Activated T-cell treated with anti-CD3 and anti-CD28 coated beads, Interleukin-2, amount 50 U/mL, for 1 hour (primary cell): ENCODE measurements around the gene VPS35L.
"Not testable (repeated sequence)": the region's sequence is repeated elsewhere in the genome, so short reads cannot be mapped to it uniquely, and the experiment has no call there.

Experiments used
- DNase-seq: peaks from one replicate; pipeline ENCODE4 v3.0.0-alpha.2; 2020

The VPS35L gene

DNA sequence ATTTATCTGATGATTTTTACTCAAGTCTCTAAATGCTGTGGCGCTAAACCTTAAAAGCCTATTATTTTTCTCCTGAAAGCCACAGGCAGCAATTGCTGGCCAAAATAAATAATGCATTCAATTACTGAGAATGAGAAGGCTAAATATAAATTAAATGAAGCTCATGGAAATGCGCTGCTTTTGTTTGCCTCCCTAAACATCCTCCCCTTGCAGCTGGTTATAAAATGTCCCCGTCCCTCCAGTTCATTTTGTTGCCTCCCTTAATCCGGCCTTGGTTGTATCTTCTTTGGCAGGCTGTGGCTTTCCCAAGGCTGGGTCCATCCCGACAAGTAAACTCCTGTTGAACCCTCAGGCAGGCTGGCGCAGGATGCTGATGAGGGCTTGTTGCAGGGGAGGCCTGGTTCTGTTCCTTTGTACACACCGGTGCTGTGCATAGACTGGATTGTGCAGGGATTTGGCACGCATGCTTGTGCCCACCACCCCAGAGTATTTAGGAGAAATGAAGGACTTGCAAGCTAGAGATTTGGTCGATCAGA lies 99.8 kb downstream of the VPS35L start:
- no peak for DNase-seq

DNA sequence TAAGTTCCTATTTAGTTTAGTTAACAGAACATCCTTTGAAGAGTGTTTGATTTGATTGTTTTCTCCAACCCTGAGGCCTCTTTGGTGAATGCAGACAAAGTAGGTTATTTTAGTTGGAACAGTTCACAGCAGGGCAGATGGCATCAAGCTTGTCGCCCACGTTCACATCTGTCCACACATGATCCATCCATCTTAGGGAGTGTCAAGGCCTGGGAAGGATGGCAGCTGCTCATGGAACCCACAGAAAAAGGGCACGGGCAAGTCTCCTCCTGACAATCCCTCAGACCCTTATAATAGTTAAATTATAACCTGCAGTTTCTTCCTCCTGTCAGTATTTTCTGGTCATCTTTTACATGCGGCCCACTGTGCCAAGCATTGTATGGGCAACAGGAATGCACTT lies 102.3 kb downstream of the VPS35L start:
- no peak for DNase-seq

DNA sequence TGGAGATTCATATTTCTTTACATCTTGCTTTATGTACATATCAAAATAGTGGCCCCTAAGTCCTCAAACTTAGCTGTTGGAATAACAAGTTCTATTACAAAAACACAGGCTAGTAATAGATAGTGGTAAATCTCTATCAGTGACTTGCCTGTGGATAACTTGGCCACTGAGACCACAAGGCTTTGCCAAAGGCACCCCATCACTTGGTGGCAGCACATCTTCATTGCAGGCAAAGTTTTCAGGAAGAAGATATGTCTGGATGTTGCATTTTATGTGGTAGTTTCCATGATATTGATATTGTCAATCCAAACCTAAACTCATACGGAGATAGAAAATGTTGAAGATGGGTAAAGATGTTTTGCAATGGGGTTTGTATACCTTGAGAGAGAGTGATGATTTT lies 104.1 kb downstream of the VPS35L start:
- DNase-seq = no peak

DNA sequence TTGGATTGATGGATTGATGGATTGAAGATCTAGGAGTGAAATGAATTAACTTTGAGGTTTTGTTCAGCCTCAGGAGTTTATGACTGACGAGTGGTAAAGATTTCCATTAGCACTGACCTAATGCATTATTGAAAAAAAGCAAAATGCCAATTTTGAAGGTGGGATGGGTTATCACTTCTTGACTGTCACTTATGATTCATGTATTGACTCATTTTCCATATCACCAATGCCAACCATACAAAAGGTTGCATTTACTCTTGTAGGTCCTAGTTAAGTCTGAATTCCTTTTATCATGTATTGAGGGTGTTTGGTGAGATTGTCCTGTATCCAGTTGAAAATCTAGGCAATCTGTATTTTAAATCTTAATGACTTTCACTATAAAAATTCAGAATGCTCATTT lies 104.9 kb downstream of the VPS35L start:
- no peak for DNase-seq

DNA sequence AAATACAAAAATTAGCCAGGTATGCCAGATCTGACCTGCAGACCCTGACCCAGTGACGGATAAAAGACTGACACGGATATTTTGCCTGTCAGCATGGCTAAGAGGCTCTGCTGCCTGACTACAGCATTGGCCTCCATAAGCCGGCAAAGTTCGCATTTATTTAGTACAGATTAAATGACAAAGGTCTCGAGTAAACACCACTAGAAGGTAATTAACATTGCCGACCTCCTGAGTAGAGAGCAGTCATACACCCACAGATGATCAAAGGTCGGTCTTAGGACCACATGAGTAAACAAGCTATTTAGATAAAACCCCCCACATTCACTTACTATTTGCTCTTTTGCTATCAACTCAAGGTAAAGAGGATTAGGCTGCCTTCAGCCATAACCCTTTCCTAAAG lies 106.8 kb downstream of the VPS35L start:
- no peak for DNase-seq

DNA sequence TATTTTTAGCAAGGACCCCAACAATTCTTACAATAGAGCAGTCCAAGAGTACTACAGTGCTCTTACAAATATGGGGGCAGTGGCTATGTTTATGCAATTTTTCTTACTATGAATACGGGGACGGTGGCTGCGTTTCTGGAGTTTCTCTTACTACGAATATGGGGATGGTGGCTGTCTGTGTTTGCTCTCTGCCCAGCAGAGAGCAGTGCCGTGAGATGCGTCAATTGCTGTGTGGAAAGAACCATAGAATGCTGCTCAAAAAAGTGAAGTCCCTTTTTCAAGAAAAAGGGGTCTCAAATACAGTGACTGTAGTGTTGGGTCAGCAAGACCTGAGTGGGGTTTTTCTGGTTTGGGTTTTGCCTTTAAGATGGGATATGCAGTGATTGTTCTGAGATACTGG lies 108.7 kb downstream of the VPS35L start:
- no peak for DNase-seq

GRCh38 chr16:19665313-19665712 lies 109.8 kb downstream of the VPS35L start:
- DNase-seq = not testable (repeated sequence)

- DNase-seq = no peak
Measured at GRCh38 chr16:19666477-19666876, 111.0 kb downstream of the VPS35L start.

DNA sequence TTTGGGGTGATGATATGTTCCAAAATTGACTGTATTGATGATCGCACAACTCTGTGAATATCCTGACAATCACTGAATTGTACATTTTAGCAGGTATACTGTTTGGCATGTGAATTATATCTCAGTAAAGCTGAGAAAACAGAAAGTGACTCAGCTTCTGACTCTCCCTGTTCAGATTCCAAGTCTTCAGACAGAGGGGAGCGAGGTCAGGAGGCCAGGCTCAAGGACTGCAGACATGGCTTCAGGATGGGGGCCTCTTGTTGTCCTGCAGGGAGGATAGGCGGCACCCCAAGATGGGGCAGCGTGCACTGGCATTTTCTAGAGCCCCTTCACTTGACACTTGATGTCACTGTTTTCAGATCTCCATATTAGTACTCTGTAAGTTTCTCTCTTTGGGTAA lies 116.9 kb downstream of the VPS35L start:
- no peak for DNase-seq

DNA sequence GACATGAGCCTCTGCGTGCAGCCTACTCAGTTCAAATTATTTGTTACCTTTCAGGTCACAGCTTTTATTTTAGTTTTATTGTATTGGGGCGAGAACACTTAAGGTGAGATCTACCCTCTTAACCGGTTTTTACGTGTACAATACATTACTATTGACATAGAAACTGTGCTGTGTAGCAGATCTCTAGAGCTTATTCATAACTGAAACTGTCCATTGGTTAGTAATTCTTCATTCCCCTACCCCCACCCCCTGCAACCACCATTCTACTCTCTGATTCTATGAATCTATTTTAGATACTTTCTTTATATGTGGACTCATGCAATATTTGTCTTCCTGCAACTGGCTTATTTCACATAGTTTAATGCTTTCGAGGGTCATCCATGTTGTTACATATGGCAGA lies 119.0 kb downstream of the VPS35L start:
- DNase-seq = no peak

- DNase-seq = no peak
Measured at GRCh38 chr16:19677402-19677801, 121.9 kb downstream of the VPS35L start.

GRCh38 chr16:19678804-19679203 lies 123.3 kb downstream of the VPS35L start:
- no peak for DNase-seq

- not testable (repeated sequence) for DNase-seq
Measured at GRCh38 chr16:19679281-19679680, 123.8 kb downstream of the VPS35L start.

DNA sequence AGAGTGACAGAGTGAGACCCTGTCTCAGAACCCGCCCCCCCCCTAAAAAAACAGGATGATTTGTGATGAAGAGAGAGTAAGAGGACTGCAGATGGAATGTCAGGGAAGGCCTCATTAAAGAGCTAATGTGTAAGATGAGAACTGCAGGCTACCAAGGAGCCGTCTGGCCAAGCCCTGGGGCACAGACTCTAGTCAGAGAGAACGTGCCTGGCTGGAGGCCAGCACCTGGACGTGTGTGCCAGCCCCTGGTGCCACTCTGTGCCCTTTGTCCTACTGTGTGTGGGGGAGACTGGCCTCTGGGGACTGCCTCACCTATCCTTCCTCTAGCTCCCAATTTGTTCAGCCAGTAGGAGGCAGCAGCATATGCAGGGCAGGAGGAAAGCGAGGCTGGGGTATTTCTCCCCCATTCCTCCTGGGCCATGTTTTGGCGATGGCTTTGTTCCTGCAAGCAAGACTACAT lies 125.4 kb downstream of the VPS35L start:
- no peak for DNase-seq

GRCh38 chr16:19681637-19682036 lies 126.1 kb downstream of the VPS35L start:
- no peak for DNase-seq

- no peak for DNase-seq
Measured at GRCh38 chr16:19683453-19684236, 128.1 kb downstream of the VPS35L start.

DNA sequence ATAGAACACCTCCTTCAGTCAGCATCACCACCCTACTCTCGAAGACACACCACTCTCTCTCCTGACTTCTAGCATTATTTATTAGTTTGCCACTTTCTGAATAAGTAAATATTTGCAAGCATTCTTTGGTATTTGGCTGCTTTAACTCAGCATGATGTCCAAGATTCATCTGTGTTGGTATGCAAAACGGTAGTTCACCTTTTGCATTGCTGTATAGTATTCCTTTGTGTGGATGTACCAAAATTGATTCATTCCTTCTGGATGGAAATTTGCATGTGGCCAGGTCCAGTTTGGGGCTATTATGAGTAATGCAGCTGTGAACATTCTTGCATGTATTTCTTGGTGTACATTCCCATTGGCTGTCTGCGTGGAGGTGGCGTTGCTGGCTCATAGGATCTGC lies 129.7 kb downstream of the VPS35L start:
- no peak for DNase-seq

- no peak for DNase-seq
Measured at GRCh38 chr16:19687279-19687678, 131.8 kb downstream of the VPS35L start.

DNA sequence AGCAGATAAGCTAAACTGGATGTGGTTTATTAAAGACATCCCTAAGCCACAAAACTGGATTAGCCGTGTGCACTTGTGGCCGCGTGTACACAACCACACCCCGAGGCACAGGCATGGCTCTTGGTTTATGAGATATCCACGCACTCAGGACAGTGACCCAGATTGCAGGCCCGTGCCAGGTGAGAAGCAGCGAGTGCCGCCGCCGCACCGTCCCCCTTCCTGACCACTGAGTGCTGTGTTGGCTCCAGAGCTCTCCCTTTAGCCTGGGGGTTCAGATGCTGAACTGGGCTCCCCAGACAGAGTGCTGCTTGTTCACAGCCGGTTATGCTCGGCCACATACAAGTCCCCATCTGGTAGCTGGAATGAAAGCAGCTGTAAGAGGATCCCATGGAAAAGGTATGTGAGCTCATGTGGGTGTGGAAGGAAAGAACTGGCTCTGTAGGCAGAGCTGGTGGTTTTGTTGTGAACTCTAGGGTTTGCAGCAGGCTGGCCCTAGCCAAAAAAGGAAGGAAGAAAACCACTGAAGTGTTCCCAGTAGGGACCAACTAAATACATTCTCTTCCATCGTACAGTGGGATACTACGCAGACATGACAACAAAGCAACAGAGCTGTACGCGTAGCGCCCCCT lies 133.0 kb downstream of the VPS35L start:
- DNase-seq = no peak

- DNase-seq = no peak
Measured at GRCh38 chr16:19689342-19689741, 133.8 kb downstream of the VPS35L start.

DNA sequence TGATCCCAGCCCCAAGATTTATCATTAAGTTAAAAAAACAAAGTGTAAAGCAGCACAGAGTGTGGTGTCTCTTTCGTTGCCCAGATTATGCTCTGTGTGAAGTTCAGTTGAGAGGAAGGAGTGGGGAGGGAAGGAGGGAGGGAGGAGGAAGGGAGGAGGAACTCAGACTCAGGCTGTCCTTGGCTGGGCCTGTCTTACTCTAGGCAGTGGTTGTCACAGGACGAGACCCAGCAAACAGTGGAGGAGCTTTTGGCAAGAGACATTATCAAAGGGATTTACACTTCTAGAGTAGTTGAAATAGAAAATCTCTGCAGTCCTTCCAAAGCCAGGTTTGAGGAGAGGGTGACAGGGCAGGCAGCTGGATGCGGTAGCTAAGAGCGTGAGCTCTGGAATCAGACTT lies 134.7 kb downstream of the VPS35L start:
- DNase-seq = no peak

DNA sequence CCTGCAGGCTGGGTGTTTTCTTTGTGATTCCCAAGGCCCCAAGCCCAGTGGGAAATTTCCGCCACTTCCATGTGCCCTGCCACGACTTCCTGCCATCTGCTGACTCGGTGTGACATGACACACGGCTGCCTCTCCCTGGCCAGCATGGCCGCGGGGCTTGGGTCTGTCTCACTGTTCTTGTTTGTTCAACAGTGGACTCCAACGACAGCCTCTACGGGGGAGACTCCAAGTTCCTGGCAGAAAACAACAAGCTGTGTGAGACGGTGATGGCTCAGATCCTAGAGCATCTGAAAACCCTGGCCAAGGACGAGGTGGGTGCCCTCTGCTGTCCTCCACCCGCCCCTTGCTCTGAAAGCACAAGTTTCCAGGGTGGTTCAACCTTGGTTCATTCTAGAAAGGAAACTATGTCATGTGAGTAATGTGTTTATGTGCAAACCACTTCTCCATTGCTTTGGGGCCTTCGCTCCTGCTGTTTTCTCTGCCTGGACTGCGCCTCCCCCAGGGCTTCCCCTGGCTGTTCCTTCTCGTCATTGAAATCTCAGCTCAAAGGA lies 135.7 kb downstream of the VPS35L start:
- no peak for DNase-seq

- no peak for DNase-seq
Measured at GRCh38 chr16:19694989-19695388, 139.5 kb downstream of the VPS35L start.

DNA sequence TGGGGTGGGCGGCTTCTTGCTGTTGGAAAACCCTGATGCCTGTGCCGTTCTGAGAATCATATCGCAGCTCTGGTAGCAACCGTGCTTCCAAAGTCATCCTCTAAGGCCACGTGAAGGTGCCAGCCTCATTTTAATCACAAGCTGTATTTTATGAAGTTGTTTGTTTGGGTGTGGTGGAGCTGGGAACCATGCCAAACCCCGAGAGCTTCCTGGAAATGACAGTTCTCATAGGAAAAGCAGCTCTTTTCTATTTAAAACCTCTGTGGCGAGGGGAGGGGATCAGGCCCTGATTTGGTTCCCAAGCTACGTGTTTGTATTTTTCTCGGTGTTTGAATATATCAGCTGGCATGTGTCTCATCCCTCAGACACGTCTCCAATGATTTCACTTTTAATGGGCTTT lies 140.8 kb downstream of the VPS35L start:
- peak; percentile 65 for DNase-seq
